Stimulated activated CD8-positive, alpha-beta memory T cell treated with anti-CD3 and anti-CD28 coated beads, Interleukin-12 subunit alpha, Interleukin-12 subunit beta, amount 100 ng/mL, for 24 hours (primary cell): ENCODE results near the gene SLC27A3.
A peak's percentile ranks its signal among the peaks of the same experiment; 100 is the strongest.
"Not testable (repeated sequence)": the region's sequence is repeated elsewhere in the genome, so short reads cannot be mapped to it uniquely, and the experiment has no call there.

Experiments
- DNase-seq: peaks from one replicate; pipeline ENCODE4 v3.0.0-alpha.2; 2020; ENCODE audit errors: extremely low read depth

SLC27A3 gene

GRCh38 chr1:153760440-153760839, 14.8 kb upstream of the SLC27A3 start:
- no peak for DNase-seq

GRCh38 chr1:153763365-153764225, 11.6 kb upstream of the SLC27A3 start:
- DNase-seq, result no peak

- DNase-seq, result no peak
These were observed 10.9 kb upstream of the SLC27A3 start for GRCh38 chr1:153764310-153764709.

GRCh38 chr1:153766663-153767062, 8.5 kb upstream of the SLC27A3 start:
- not testable (repeated sequence) for DNase-seq

- no peak for DNase-seq
These were observed 7.7 kb upstream of the SLC27A3 start for GRCh38 chr1:153767519-153767918.

- no peak for DNase-seq
These were observed 6.7 kb upstream of the SLC27A3 start for GRCh38 chr1:153768316-153769181.

- DNase-seq, result no peak
These were observed 6.0 kb upstream of the SLC27A3 start for GRCh38 chr1:153769221-153769620.

GRCh38 chr1:153770797-153771196, 4.4 kb upstream of the SLC27A3 start:
- DNase-seq, result no peak

- DNase-seq, result no peak
These were observed 3.9 kb upstream of the SLC27A3 start for GRCh38 chr1:153771261-153771660.

- no peak for DNase-seq
These were observed 3.2 kb upstream of the SLC27A3 start for GRCh38 chr1:153771841-153772593.

GRCh38 chr1:153773096-153773921, 1.9 kb upstream of the SLC27A3 start:
- DNase-seq, result no peak

GRCh38 chr1:153774026-153774595, 1.1 kb upstream of the SLC27A3 start:
- DNase-seq, result no peak

GRCh38 chr1:153775458-153776327, 486 bp downstream of the SLC27A3 start:
- peak; percentile 19 for DNase-seq

- DNase-seq, result no peak
These were observed 1.1 kb downstream of the SLC27A3 start for GRCh38 chr1:153776352-153776751.

GRCh38 chr1:153776845-153777370, 1.7 kb downstream of the SLC27A3 start:
- no peak for DNase-seq

- no peak for DNase-seq
These were observed 2.4 kb downstream of the SLC27A3 start for GRCh38 chr1:153777648-153778047.

GRCh38 chr1:153778051-153778823, 3.0 kb downstream of the SLC27A3 start:
- DNase-seq, result no peak

- no peak for DNase-seq
These were observed 3.8 kb downstream of the SLC27A3 start for GRCh38 chr1:153778824-153779519.
